ENCODE measurements around the gene PLA2G15. TPM values are rescaled to one million over a fixed set of nuclear protein-coding genes. Genes with fewer than 3 reads are reported as not detected.

Gene PLA2G15
- total RNA-seq, 2 donors from 2014 or later = 15.7 to 39.5 TPM

DNA sequence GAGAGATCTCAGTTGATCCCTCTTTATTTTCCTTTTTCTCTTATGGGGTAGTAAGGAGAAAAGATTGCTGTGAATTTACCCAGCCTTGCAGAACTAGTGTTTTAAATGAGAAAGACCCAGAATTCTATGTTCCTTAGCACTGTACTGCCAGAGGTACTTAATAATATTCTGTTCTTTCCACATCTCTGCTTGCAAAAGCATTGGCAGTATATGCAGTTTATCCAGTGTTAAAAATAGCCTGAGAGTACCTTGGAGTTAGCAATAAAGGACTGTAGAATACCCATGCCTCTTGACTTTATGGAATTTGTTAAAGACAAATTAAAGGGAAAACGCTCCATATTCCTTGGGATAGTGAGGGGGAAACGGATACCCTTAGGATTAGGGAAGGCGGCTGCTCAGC, 31.1 kb downstream of the PLA2G15 start:
- intact Hi-C loops (cut with DNase I) = no loop called here
- 44% methylated on average over 3 of the region's 3 CpGs for WGBS
- Histone ChIP-seq H3K27ac (peak overlapping the region; percentile 68 to 75), H3K4me1 (replicated peaks) (peaks cover 2% of the 10 kb centered on the region), H3K9me3 (no peaks in the 10 kb centered on the region), H3K27me3 (replicated peaks; ENCODE audit: insufficient read depth) (no peaks in the 10 kb centered on the region), H3K4me3 (no peak overlapping the region), H3K36me3 (no peaks in the 10 kb centered on the region)
- DNase-seq (ENCODE audit: low spot score) = no peak
- TF ChIP-seq POLR2A (IDR thresholded peaks at IDR 0.05) (no peak), POLR2AphosphoS5 (IDR thresholded peaks at IDR 0.05) (peak; percentile 65)
- TF ChIP-seq, protein P1, sequence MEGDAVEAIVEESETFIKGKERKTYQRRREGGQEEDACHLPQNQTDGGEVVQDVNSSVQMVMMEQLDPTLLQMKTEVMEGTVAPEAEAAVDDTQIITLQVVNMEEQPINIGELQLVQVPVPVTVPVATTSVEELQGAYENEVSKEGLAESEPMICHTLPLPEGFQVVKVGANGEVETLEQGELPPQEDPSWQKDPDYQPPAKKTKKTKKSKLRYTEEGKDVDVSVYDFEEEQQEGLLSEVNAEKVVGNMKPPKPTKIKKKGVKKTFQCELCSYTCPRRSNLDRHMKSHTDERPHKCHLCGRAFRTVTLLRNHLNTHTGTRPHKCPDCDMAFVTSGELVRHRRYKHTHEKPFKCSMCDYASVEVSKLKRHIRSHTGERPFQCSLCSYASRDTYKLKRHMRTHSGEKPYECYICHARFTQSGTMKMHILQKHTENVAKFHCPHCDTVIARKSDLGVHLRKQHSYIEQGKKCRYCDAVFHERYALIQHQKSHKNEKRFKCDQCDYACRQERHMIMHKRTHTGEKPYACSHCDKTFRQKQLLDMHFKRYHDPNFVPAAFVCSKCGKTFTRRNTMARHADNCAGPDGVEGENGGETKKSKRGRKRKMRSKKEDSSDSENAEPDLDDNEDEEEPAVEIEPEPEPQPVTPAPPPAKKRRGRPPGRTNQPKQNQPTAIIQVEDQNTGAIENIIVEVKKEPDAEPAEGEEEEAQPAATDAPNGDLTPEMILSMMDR (IDR thresholded peaks at IDR 0.05) = no peak

GRCh38 chr16:68279726-68280558, 34.8 kb downstream of the PLA2G15 start:
- no peaks in the 10 kb centered on the region for H3K36me3 ChIP-seq
- no peak overlapping the region for H3K27ac ChIP-seq
- TF ChIP-seq, protein P1 (IDR thresholded peaks at IDR 0.05) = no peak
- no peak for TF ChIP-seq POLR2AphosphoS5 (IDR thresholded peaks at IDR 0.05)
- TF ChIP-seq POLR2A (IDR thresholded peaks at IDR 0.05) = no peak
- no peaks in the 10 kb centered on the region for H3K27me3 ChIP-seq (replicated peaks; ENCODE audit: insufficient read depth)
- 81% methylated on average over 13 of the region's 13 CpGs for WGBS
- no peaks in the 10 kb centered on the region for H3K9me3 ChIP-seq
- H3K4me3 ChIP-seq = no peak overlapping the region
- DNase-seq (ENCODE audit: low spot score) = no peak
- H3K4me1 ChIP-seq (replicated peaks) = no peaks in the 10 kb centered on the region
- intact Hi-C loops (cut with DNase I) = no loop called here

DNA sequence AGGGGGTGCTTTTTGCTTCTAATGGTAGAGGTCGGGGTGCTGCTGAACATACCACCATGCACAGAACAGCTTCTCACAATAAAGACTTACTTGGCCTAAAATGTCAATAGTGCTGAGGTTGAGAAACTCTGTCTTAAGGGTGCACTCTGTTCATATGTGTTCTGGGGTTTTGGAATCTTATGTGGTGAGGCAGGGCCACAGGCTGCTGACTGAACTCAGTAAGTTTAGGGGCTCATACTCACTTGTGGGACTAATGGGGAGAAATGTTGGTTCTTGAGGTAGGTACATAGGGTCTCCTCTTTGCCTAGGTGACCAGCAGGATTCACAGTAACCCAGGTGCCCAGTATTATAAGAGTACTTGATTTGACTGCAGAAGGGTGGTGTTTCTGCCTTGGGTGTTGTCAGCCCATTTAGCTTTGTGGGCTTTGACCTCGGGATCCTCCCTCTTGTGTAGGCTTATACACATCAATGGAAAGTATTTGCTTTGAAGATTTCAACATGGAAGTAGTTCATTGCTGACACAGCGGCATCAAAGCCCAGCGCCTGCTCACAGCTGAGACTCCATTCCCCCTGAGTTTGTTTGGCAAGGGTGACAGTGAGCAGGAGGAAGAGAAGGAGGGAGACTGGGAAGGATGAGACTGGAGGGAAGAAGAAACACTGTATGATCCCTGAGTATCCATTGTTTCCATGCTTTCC, 36.3 kb downstream of the PLA2G15 start:
- no peak overlapping the region for H3K4me3 ChIP-seq
- no peaks in the 10 kb centered on the region for H3K27me3 ChIP-seq (replicated peaks; ENCODE audit: insufficient read depth)
- no peaks in the 10 kb centered on the region for H3K9me3 ChIP-seq
- no peaks in the 10 kb centered on the region for H3K36me3 ChIP-seq
- intact Hi-C loops (cut with DNase I) = no loop called here
- H3K27ac ChIP-seq = no peak overlapping the region
- DNase-seq (ENCODE audit: low spot score) = no peak
- no peaks in the 10 kb centered on the region for H3K4me1 ChIP-seq (replicated peaks)
- WGBS = 86% methylated on average over 4 of the region's 4 CpGs
- TF ChIP-seq POLR2A (IDR thresholded peaks at IDR 0.05) = no peak
- TF ChIP-seq POLR2AphosphoS5 (IDR thresholded peaks at IDR 0.05) = no peak
- TF ChIP-seq, protein P1 (IDR thresholded peaks at IDR 0.05) = no peak

GRCh38 chr16:68282064-68282452, 36.9 kb downstream of the PLA2G15 start:
- intact Hi-C loops (cut with DNase I) = no loop called here
- WGBS = 79% methylated on average over 4 of the region's 4 CpGs
- no peak overlapping the region for H3K4me3 ChIP-seq
- no peak for DNase-seq (ENCODE audit: low spot score)
- H3K27ac ChIP-seq = no peak overlapping the region
- no peaks in the 10 kb centered on the region for H3K4me1 ChIP-seq (replicated peaks)
- H3K36me3 ChIP-seq = no peaks in the 10 kb centered on the region
- no peak for TF ChIP-seq POLR2AphosphoS5 (IDR thresholded peaks at IDR 0.05)
- TF ChIP-seq, protein P1 (IDR thresholded peaks at IDR 0.05) = no peak
- TF ChIP-seq POLR2A (IDR thresholded peaks at IDR 0.05) = no peak
- H3K27me3 ChIP-seq (replicated peaks; ENCODE audit: insufficient read depth) = no peaks in the 10 kb centered on the region
- no peaks in the 10 kb centered on the region for H3K9me3 ChIP-seq
